Stimulated activated CD8-positive, alpha-beta memory T cell treated with anti-CD3 and anti-CD28 coated beads, Interleukin-15, amount 100 ng/mL, for 4 hours (primary cell): ENCODE results near the gene WDPCP.
"Not testable (repeated sequence)": the region's sequence is repeated elsewhere in the genome, so short reads cannot be mapped to it uniquely, and the experiment has no call there.

Experiments used
- DNase-seq, 2 donors: peaks; one replicate each; pipeline ENCODE4 v3.0.0-alpha.2; 2020; ENCODE audit warnings: low read depth in 2 of 2

WDPCP gene

GRCh38 chr2:63588385-63589147 lies at the start of gene WDPCP, which contains the start of gene MDH1:
Gene WDPCP, minus strand, starts transcription at chr2:63588477. Its CDS starts 206 bp downstream, at chr2:63588271.
Gene MDH1, plus strand, starts transcription at chr2:63588963. Its CDS starts 81 bp downstream, at chr2:63589044.
- peak; percentile 82 to 94 for DNase-seq

- DNase-seq, result no peak
Measured at GRCh38 chr2:63632382-63632781, 44.1 kb upstream of the WDPCP start.

GRCh38 chr2:63631501-63631900 lies 43.2 kb upstream of the WDPCP start:
- DNase-seq, result no peak

GRCh38 chr2:63628403-63628942 lies 40.2 kb upstream of the WDPCP start:
- DNase-seq, result no peak

DNA sequence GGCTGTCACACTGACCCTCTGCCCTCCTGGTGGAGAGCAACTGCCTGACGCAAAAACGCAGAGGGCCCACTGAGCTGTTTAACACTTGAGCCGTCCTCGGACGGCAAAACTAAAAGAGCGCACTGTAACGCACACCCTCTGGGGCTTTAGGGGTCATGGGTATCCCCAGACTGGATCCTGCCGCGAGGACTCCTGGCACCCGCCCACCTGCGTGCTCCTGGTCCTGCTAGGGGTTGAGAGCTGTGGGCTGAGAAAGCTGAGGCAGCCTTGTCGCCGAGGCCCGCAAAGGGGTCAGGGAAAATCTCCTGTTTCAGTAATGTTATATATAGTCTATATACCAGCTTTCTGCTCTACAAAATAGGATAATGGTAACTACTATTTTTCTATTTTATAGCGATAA lies 39.6 kb upstream of the WDPCP start:
- no peak for DNase-seq

DNA sequence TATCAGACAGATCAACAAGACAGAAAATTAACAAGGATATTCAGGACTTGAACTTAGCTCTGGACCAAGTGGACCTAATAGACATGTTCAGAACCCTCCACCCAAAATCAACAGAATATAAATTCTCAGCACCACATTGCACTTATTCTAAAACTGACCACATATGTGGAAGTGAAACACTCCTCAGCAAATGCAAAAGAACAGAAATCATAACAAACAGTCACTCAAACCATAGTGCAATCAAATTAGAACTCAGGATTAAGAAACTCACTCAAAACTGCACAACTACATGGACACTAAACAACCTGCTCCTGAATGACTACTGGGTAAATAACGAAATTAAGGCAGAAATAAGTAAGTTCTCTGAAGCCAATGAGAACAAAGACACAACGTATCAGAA lies 35.5 kb upstream of the WDPCP start:
- DNase-seq, result not testable (repeated sequence)

- no peak for DNase-seq
Measured at GRCh38 chr2:63622751-63623150, 34.5 kb upstream of the WDPCP start.

DNA sequence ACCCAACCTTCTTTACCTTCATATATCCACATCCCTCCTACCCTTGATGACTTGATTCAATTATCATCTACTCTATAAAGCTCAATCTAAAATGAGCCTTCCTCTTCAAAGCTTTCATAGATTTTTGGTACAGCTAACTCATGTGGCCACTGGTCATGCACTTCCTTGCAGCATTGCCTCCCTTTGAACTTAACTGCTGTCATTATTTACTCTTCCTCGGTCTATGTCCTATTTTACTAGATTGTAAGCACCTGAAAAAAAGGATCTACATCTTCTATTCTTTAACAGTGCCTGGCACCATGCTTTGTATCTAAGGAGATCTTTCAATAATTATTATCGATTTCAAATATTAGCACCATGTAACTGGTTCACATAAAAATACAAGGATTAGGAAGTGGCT lies 31.1 kb upstream of the WDPCP start:
- DNase-seq, result no peak

- DNase-seq, result no peak
Measured at GRCh38 chr2:63617366-63617765, 29.1 kb upstream of the WDPCP start.

GRCh38 chr2:63614983-63615945 lies 27.0 kb upstream of the WDPCP start:
- DNase-seq, result no peak

- DNase-seq, result no peak
Measured at GRCh38 chr2:63614448-63614968, 26.2 kb upstream of the WDPCP start.

DNA sequence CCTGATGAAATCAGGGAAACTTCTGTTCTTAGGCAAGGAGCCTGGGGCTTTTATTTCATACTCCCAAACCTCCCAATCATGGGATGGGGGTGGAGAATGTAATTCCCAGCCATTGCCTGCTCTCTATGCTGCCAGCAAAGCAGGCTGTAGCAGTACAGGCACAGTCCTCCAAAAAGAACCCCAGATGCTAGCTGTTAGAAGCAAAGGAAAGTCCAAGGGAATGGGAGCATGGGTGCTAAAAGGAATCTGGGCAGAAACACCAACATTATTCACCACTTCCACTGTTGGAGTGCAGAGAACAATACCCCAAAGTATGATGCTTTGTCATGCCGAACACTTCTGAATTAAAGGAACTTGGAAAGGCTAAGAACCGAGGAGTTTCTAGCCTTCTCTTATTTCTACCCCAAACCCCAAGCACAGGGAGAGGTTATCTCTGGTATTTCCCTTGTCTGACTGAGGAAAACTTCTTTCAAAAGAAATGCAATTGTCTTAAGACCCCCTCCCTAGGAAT lies 25.2 kb upstream of the WDPCP start:
- no peak for DNase-seq

DNA sequence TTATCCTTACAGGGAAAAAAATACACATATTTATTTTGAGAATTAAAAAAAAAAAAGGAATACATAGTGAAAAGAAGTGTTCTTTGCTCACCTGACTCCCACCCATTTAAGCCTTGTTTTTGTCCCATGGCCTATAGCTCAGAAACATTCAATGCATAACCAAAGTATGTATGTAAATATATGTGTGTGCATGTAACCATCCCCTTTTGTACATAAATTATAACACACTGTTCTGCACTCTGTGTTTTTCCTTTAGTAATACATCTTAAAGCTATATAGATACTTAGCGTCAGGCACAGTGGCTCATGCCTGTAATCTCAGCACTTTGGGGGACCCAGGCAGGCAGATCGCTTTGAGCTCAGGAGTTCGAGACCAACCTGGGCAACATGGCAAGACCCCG lies 22.2 kb upstream of the WDPCP start:
- DNase-seq, result no peak

GRCh38 chr2:63608865-63609264 lies 20.6 kb upstream of the WDPCP start:
- DNase-seq, result not testable (repeated sequence)

GRCh38 chr2:63604666-63605065 lies 16.4 kb upstream of the WDPCP start:
- no peak for DNase-seq

DNA sequence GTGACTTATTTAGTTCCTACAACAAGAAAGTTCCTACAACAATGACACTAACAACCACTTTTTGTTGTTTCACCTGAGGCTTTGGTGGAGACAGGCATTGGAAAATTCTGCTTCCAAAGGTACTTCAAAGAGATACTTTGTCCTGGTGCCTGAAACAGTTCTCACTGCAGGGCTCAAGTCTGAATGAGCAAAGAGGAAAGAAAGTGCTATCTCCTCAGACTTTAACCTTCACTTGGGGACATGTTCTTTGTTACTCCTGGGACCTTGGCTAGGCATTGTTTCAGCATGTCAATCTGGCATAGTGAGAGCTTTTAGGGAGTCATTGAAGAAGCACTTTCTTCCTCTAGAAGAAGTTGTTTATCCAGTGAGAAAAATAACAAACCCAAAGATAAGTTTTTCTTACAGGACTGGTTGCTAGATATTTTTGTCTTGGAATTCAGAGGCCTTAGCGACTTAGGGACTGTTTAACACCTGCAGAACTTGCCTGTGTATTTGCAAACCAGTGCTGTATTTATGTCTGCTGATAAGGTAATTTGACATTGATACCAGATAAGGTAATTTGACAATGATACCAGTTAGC lies 12.7 kb upstream of the WDPCP start:
- no peak for DNase-seq

GRCh38 chr2:63598981-63599380 lies 10.7 kb upstream of the WDPCP start:
- no peak for DNase-seq

- no peak for DNase-seq
Measured at GRCh38 chr2:63596401-63596883, 8.2 kb upstream of the WDPCP start.

GRCh38 chr2:63594660-63595059 lies 6.4 kb upstream of the WDPCP start:
- no peak for DNase-seq

- DNase-seq, result no peak
Measured at GRCh38 chr2:63591566-63592175, 3.4 kb upstream of the WDPCP start.
